22Rv1 (cell line): ENCODE results near the gene MCM7.

Experiments
- H3K27ac ChIP-seq: fragments of 450-650 bp; 2 replicates; pipeline ENCODE4 v1.5.1; 2017
- CTCF ChIP-seq: fragments of 450-650 bp; IDR thresholded peaks from 2 replicates; pipeline ENCODE4 v1.5.1; 2017; ENCODE audit warnings: mild to moderate bottlenecking
- ZFX ChIP-seq: fragments of 450-650 bp; IDR thresholded peaks from 2 replicates; pipeline ENCODE4 v1.6.1; 2017; ENCODE audit warnings: antibody characterized with exemption, borderline replicate concordance

Gene MCM7

GRCh38 chr7:100126931-100127865, 26.0 kb upstream of the MCM7 start, which contains the start of gene MBLAC1:
Gene MBLAC1 (plus strand): TSS chr7:100126967. CDS start chr7:100127396, 429 bp downstream.
- H3K27ac ChIP-seq, result peak within 1 kb of the TSS; percentile 100
- TF ChIP-seq CTCF (no peak), ZFX (no peak)

DNA sequence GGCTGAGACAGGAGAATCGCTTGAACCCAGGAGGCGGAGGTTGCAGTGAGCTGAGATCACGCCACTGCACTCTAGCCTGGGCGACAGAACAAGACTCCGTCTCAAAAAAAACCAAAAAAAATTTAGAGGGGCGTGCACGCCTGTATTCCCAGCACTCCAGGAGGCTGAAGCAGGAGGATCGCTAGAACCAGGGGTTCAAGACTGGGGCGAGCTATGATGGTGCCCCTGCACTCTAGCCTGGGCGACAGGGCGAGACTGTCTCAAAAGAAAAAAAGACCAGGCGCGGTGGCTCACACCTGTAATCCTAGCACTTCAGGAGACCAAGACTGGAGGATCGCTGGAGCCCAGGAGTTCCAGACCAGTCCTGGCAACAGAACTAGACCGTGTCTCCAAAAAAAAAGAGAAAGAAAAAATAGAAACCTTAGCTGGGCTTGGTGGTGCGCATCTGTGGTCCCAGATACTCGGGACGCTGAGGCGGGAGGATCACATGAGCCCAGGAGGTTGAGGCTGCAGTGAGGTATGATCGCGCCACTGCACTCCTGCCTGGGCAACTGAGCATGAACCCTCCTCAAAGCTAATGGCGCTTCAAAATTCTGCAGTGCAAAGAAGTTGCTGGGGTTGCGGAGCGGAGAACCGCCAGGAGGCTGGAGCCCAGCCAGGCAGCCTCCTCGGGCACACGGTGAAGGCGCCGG, 25.2 kb upstream of the MCM7 start:
- H3K27ac ChIP-seq, result peak overlapping the region; percentile 100
- TF ChIP-seq CTCF (no peak), ZFX (no peak)

DNA sequence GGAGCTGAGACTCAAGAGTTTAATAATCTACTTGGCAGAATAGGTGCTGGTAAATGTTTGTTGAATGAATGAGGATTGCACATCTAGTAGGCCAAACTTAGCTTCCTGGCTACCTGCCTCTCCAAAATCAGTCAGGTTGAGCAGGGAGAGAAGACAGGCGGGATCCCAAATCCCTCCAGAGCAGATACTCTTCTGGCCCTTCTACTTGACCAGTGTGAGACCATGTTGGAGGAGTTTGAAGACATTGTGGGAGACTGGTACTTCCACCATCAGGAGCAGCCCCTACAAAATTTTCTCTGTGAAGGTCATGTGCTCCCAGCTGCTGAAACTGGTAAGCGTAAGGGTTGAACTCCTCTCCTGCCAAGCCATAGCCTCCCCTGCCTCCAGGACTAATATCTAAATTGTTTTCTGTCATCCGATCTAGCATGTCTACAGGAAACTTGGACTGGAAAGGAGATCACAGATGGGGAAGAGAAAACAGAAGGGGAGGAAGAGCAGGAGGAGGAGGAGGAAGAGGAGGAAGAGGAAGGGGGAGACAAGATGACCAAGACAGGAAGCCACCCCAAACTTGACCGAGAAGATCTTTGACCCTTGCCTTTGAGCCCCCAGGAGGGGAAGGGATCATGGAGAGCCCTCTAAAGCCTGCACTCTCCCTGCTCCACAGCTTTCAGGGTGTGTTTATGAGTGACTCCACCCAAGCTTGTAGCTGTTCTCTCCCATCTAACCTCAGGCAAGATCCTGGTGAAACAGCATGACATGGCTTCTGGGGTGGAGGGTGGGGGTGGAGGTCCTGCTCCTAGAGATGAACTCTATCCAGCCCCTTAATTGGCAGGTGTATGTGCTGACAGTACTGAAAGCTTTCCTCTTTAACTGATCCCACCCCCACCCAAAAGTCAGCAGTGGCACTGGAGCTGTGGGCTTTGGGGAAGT, 23.4 kb upstream of the MCM7 start:
- TF ChIP-seq CTCF (no peak), ZFX (no peak)
- peak overlapping the region; percentile 100 for H3K27ac ChIP-seq

DNA sequence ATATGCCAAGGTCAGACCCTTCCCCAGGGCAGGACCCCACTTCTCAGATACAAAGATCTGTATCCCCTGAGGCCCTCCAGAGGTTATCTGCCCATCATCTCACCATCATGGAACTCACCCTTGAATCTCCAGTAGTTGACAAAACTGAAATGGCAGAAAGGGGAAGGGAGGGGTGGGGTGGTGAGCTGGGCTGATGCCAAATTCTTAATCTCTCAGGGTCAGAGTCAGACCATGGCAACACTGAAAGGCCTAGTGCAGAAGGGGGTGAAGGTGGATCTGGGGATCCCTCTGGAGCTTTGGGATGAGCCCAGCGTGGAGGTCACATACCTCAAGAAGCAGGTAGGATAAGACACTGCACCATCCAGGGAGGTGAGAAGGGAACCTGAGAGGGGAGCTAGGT, 21.4 kb upstream of the MCM7 start:
- peak overlapping the region; percentile 45; the same call in 1 of the 2 replicates for H3K27ac ChIP-seq
- no peak for TF ChIP-seq CTCF
- TF ChIP-seq ZFX, result no peak

DNA sequence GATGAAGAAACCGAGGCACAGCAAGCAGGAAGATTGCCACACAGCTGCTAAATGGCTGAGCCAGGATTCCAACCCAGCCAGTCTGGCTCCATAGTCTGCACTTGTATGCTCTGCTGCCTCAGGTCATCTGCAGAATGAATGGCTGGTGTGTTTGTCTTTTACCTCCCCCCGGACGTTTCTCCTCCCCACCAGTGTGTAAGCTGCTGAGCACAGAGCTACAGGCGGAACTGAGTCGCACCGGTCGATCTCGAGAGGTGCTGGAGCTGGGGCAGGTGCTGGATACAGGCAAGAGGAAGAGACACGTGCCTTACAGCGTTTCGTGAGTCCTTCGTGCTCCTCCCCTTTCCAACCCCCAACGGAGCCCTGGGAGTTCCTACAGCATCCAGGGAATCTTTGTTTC, 20.9 kb upstream of the MCM7 start:
- H3K27ac ChIP-seq, result peak overlapping the region; percentile 45; the same call in 1 of the 2 replicates
- TF ChIP-seq CTCF (no peak), ZFX (no peak)

DNA sequence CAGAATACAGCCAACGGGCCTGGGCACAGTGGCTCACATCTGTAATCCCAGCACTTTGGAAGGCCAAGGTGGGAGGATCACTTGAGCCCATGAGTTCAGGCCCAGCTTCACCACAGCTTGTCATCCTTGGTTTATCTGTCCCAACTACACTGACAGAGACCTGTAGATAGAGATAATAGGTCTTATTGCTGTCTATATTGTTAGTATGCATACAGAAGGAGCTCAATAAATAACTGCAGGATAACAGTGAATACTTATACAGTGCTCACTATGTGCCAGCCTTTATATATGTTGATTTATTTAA, 19.5 kb upstream of the MCM7 start:
- TF ChIP-seq ZFX, result no peak
- TF ChIP-seq CTCF, result no peak
- peak overlapping the region; percentile 88 for H3K27ac ChIP-seq
